ENCODE data around the gene ZNF853.

- no peak for TF ChIP-seq POLR2A (IDR thresholded peaks at IDR 0.05)
- no peak for TF ChIP-seq CTCF (IDR thresholded peaks at IDR 0.05)
Measured at GRCh38 chr7:6628045-6628444, 12.6 kb downstream of the ZNF853 start.

Data from prostate gland (tissue), 2 donors.